Fibroblast of lung (primary cell): Measurements from ENCODE around the gene LILRB2.
"Not testable (repeated sequence)": the region's sequence is repeated elsewhere in the genome, so short reads cannot be mapped to it uniquely, and the experiment has no call there.

Experiments
- EZH2 ChIP-seq: IDR thresholded peaks from 2 replicates; pipeline ENCODE4 v1.5.1; 2012; ENCODE audit warnings: low read length, control low read depth, mild to moderate bottlenecking; ENCODE audit errors: missing control alignments
- TF ChIP-seq, protein P1 (sequence below), 2 donors: IDR thresholded peaks in 1 of 2; conservative IDR thresholded peaks in 1 of 2; 1 replicate in 1 of 2; 2 replicates in 1 of 2; pipeline ENCODE4 v1.5.1; 2011 to 2012; ENCODE audit warnings: low read length in 2 of 2, control low read depth in 1 of 2, inconsistent platforms in 1 of 2, low read depth in 1 of 2, mild to moderate bottlenecking in 1 of 2

DNA sequence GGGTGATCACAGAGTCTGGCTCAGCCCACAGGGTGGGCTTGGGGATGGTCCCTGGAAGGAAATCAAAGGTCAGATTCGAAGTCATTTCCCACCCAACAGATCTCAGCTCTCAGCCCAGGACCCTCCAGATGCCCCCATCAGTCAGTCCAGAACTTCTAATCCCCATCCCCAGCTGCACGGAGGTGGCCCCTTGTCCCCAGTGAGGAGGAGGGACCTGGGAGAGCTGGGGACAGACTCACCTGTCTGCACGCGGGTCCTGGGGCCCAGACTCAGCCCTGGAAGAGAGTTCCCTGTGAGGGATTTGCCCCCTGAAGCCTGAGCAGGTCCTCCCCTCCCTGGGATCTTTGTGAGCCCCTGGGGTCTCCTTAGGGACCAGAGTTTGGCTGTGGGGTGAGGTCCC is 885 bp downstream of the LILRB2 start:
- TF ChIP-seq, protein P1, sequence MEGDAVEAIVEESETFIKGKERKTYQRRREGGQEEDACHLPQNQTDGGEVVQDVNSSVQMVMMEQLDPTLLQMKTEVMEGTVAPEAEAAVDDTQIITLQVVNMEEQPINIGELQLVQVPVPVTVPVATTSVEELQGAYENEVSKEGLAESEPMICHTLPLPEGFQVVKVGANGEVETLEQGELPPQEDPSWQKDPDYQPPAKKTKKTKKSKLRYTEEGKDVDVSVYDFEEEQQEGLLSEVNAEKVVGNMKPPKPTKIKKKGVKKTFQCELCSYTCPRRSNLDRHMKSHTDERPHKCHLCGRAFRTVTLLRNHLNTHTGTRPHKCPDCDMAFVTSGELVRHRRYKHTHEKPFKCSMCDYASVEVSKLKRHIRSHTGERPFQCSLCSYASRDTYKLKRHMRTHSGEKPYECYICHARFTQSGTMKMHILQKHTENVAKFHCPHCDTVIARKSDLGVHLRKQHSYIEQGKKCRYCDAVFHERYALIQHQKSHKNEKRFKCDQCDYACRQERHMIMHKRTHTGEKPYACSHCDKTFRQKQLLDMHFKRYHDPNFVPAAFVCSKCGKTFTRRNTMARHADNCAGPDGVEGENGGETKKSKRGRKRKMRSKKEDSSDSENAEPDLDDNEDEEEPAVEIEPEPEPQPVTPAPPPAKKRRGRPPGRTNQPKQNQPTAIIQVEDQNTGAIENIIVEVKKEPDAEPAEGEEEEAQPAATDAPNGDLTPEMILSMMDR (conservative IDR thresholded peaks at IDR 0.05 in 1 of 2, IDR thresholded peaks at IDR 0.05 in 1 of 2; ENCODE audit: low read depth in 1 of 2, low read length in 2 of 2), result not testable (repeated sequence)
- TF ChIP-seq EZH2, result not testable (repeated sequence)
